ENCODE measurements around the gene FAM81B.

Gene FAM81B

GRCh38 chr5:95406426-95407090 is 15.4 kb downstream of the FAM81B start:
- no peak for DNase-seq

GRCh38 chr5:95410279-95410678 is 19.1 kb downstream of the FAM81B start:
- DNase-seq = no peak

GRCh38 chr5:95411474-95411873 is 20.3 kb downstream of the FAM81B start:
- DNase-seq = no peak

GRCh38 chr5:95414451-95414850 is 23.3 kb downstream of the FAM81B start:
- no peak for DNase-seq

GRCh38 chr5:95417971-95418370 is 26.8 kb downstream of the FAM81B start:
- DNase-seq = no peak

GRCh38 chr5:95422838-95423237 is 31.7 kb downstream of the FAM81B start:
- no peak for DNase-seq

GRCh38 chr5:95424016-95424415 is 32.9 kb downstream of the FAM81B start:
- DNase-seq = no peak

GRCh38 chr5:95424526-95424925 is 33.4 kb downstream of the FAM81B start:
- no peak for DNase-seq

- no peak for DNase-seq
These were observed 35.1 kb downstream of the FAM81B start for GRCh38 chr5:95426227-95426626.

GRCh38 chr5:95432779-95433178 is 41.6 kb downstream of the FAM81B start:
- DNase-seq = no peak

GRCh38 chr5:95439801-95440493 is 48.8 kb downstream of the FAM81B start:
- DNase-seq = no peak

GRCh38 chr5:95440825-95441224 is 49.7 kb downstream of the FAM81B start:
- DNase-seq = no peak

GRCh38 chr5:95441636-95442035 is 50.5 kb downstream of the FAM81B start:
- no peak for DNase-seq

- DNase-seq = no peak
These were observed 54.3 kb downstream of the FAM81B start for GRCh38 chr5:95445442-95445841.

GRCh38 chr5:95445995-95446394 is 54.8 kb downstream of the FAM81B start:
- no peak for DNase-seq

GRCh38 chr5:95446560-95447221 is 55.5 kb downstream of the FAM81B start:
- no peak for DNase-seq

GRCh38 chr5:95447961-95448360 is 56.8 kb downstream of the FAM81B start:
- no peak for DNase-seq

- DNase-seq = no peak
These were observed 57.6 kb downstream of the FAM81B start for GRCh38 chr5:95448789-95449188.

- no peak for DNase-seq
These were observed 58.3 kb downstream of the FAM81B start for GRCh38 chr5:95449460-95449859.

- DNase-seq = no peak
These were observed 63.4 kb downstream of the FAM81B start for GRCh38 chr5:95454536-95454935.

- DNase-seq = no peak
These were observed 69.5 kb downstream of the FAM81B start for GRCh38 chr5:95460665-95461064.

GRCh38 chr5:95471487-95471886 is 80.3 kb downstream of the FAM81B start:
- DNase-seq = no peak

GRCh38 chr5:95471942-95472341 is 80.8 kb downstream of the FAM81B start:
- no peak for DNase-seq

- no peak for DNase-seq
These were observed 93.3 kb downstream of the FAM81B start for GRCh38 chr5:95484421-95484820.

All from NCI-H510A (cell line).